ENCODE measurements around the gene KCTD16. TPM values are rescaled to one million over a fixed set of nuclear protein-coding genes. Genes with fewer than 3 reads are reported as not detected.

Gene KCTD16
- total RNA-seq, 1 donor from 2014 or later, result 4.8 TPM

GRCh38 chr5:144179226-144179625, 8.6 kb downstream of the KCTD16 start:
- no peak for DNase-seq (ENCODE audit: low spot score in 2 of 2, unreplicated experiment in 2 of 2)
- Mint-ChIP-seq H3K4me1 (peaks cover 3% of the 10 kb centered on the region), H3K9me3 (peaks cover 3% of the 10 kb centered on the region), H3K4me3 (no peak overlapping the region), H3K36me3 (no peaks in the 10 kb centered on the region), H3K27me3 (ENCODE audit: low read depth) (peaks cover 2% of the 10 kb centered on the region), H3K27ac (no peak overlapping the region)
- TF ChIP-seq CTCF (IDR thresholded peaks at IDR 0.05; ENCODE audit: unreplicated experiment), result no peak

DNA sequence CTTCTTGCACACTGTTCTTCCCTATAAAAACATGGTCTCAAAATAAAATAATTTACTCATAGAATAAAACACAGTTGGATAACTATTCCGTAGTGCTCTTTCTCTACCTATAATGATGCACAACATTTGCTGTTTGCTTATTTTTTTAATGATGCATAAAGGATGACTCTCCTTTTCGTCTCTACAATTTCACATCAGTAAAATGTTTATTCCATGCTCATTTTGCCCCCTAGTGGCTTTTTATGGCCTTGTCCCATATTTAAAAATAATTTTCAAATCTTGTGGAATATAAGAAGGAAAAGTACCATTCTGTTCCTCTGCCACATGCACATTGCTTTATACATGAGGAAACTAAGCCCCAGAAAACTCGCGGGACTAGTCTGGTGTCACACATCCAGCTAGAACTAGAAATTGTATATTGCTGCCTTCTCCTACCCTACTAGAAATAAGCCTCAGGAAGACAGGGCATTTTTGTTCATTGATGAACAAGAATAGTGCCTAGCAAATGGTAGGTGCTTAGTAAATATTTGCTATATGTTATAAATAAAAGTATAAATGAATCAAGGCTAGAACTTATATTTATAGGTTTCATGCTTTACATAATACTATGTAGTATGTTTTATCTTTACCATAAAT, 12.7 kb downstream of the KCTD16 start:
- peak; percentile 81 for TF ChIP-seq CTCF (IDR thresholded peaks at IDR 0.05; ENCODE audit: unreplicated experiment)

DNA sequence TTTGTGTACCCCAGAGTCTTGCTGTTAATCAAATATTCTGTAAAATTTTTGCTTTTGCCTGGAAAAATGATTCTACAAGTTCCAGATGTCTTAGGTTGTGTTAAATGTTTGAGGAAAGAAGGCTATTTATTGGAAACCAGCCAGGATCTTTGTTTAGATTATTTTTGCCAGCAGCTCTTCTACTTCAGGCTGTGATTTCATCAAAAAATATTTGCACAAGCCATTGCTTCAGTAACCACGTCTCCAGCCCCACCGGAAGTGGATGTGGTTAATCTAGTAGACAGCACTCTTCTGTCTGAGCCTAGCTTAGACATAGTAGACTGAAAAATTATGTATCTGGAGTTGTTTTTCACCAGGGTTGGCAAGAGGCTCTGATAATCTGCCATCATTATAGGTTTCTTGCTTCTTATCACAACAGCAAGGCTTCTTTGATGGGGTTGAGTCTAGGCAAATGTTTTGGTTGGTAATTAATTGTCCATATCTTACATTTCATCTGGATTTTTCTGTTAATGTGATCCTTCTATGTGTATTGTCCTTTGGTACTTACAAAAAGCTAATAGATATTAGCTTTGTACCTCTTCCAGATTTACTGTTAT, 17.1 kb downstream of the KCTD16 start:
- Mint-ChIP-seq H3K27me3 (ENCODE audit: low read depth) (peaks cover 10% of the 10 kb centered on the region), H3K4me3 (no peak overlapping the region), H3K36me3 (no peaks in the 10 kb centered on the region), H3K9me3 (no peaks in the 10 kb centered on the region), H3K27ac (peak overlapping the region; percentile 81), H3K4me1 (peaks cover 40% of the 10 kb centered on the region)
- DNase-seq (ENCODE audit: low spot score in 2 of 2, unreplicated experiment in 2 of 2), result no peak
- TF ChIP-seq CTCF (IDR thresholded peaks at IDR 0.05; ENCODE audit: unreplicated experiment), result no peak

More for the DNA sequence above, 12.7 kb downstream of the KCTD16 start:
- Mint-ChIP-seq H3K27ac (no peak overlapping the region), H3K4me3 (no peak overlapping the region), H3K9me3 (peaks cover 3% of the 10 kb centered on the region), H3K4me1 (peaks cover 20% of the 10 kb centered on the region), H3K27me3 (ENCODE audit: low read depth) (peaks cover 6% of the 10 kb centered on the region), H3K36me3 (no peaks in the 10 kb centered on the region)
- no peak for DNase-seq (ENCODE audit: low spot score in 2 of 2, unreplicated experiment in 2 of 2)

GRCh38 chr5:144189800-144190429, 19.2 kb downstream of the KCTD16 start:
- DNase-seq (ENCODE audit: low spot score in 2 of 2, unreplicated experiment in 2 of 2), result no peak
- Mint-ChIP-seq H3K27me3 (ENCODE audit: low read depth) (peaks cover 9% of the 10 kb centered on the region), H3K4me3 (no peak overlapping the region), H3K9me3 (no peaks in the 10 kb centered on the region), H3K36me3 (no peaks in the 10 kb centered on the region), H3K4me1 (peaks cover 40% of the 10 kb centered on the region), H3K27ac (peak overlapping the region; percentile 57)
- no peak for TF ChIP-seq CTCF (IDR thresholded peaks at IDR 0.05; ENCODE audit: unreplicated experiment)

DNA sequence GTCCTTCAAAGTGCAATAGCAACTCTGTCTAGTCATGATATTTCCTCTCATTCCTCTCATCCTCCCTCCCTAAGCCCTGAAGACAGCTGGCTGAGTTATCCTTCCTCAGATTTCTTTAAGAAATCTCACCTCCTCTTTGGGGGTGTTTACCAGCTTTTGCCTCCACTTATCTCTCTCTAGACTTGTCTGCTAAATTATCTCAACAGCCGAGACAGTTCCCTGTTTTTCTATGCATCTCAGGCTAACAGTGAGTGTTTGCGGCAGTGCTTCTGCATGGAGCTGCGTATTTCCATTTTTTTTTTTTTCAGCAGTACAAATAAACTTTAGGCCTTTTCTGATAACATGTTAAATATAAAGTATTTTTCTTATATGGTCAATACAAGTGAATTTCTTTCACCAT, 20.9 kb downstream of the KCTD16 start:
- Mint-ChIP-seq H3K36me3 (no peaks in the 10 kb centered on the region), H3K9me3 (no peaks in the 10 kb centered on the region), H3K4me3 (no peak overlapping the region), H3K27me3 (ENCODE audit: low read depth) (peaks cover 15% of the 10 kb centered on the region), H3K4me1 (peaks cover 42% of the 10 kb centered on the region), H3K27ac (no peak overlapping the region)
- no peak for DNase-seq (ENCODE audit: low spot score in 2 of 2, unreplicated experiment in 2 of 2)
- TF ChIP-seq CTCF (IDR thresholded peaks at IDR 0.05; ENCODE audit: unreplicated experiment), result no peak

Measured in mesothelial cell of epicardium (in vitro differentiated cells).